ENCODE data around the gene VSIR.

DNA sequence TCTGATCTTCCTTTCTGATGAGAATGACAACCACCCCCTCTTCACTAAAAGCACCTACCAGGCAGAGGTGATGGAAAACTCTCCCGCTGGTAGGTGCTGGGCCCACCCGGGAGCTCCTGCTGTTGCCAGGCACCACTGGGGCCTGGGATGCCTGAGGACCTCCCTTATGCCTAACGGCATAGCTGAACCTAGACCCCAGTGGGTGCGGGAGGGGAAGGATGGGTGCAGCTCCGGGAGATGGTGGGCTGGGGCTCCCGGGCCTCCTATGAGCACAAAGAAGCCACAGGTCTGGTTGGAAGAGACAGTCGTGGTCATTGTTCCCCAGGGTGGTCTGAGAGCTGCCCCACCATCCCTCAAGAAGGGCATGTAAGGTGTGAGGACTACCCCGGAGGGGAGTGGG is 15.6 kb upstream of the VSIR start:
- TF ChIP-seq POLR2AphosphoS5 (IDR thresholded peaks at IDR 0.05; ENCODE audit: low read depth, low read length) (no peak), SP1 (IDR thresholded peaks at IDR 0.05; ENCODE audit: low read depth) (no peak)
- TF ChIP-seq, protein P1, sequence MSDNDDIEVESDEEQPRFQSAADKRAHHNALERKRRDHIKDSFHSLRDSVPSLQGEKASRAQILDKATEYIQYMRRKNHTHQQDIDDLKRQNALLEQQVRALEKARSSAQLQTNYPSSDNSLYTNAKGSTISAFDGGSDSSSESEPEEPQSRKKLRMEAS (IDR thresholded peaks at IDR 0.05) = no peak
- TF ChIP-seq, protein P2, sequence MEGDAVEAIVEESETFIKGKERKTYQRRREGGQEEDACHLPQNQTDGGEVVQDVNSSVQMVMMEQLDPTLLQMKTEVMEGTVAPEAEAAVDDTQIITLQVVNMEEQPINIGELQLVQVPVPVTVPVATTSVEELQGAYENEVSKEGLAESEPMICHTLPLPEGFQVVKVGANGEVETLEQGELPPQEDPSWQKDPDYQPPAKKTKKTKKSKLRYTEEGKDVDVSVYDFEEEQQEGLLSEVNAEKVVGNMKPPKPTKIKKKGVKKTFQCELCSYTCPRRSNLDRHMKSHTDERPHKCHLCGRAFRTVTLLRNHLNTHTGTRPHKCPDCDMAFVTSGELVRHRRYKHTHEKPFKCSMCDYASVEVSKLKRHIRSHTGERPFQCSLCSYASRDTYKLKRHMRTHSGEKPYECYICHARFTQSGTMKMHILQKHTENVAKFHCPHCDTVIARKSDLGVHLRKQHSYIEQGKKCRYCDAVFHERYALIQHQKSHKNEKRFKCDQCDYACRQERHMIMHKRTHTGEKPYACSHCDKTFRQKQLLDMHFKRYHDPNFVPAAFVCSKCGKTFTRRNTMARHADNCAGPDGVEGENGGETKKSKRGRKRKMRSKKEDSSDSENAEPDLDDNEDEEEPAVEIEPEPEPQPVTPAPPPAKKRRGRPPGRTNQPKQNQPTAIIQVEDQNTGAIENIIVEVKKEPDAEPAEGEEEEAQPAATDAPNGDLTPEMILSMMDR (IDR thresholded peaks at IDR 0.05 in 2 of 3, conservative IDR thresholded peaks at IDR 0.05 in 1 of 3; ENCODE audit: borderline replicate concordance in 1 of 3, insufficient read depth in 1 of 3, low read depth in 2 of 3, low read length in 2 of 3) = no peak

All from HCT116 (cell line).